ENCODE measurements around the gene AMIGO1. TPM values are rescaled to one million over a fixed set of nuclear protein-coding genes. Genes with fewer than 3 reads are reported as not detected.

The AMIGO1 gene
- total and polyA plus RNA-seq, 10 of the 15 experiments (the other 5 are each of a cell fraction or from before 2014, with no cell fraction given) = 0.02 to 0.28 (median 0.08) TPM; not detected in 1

DNA sequence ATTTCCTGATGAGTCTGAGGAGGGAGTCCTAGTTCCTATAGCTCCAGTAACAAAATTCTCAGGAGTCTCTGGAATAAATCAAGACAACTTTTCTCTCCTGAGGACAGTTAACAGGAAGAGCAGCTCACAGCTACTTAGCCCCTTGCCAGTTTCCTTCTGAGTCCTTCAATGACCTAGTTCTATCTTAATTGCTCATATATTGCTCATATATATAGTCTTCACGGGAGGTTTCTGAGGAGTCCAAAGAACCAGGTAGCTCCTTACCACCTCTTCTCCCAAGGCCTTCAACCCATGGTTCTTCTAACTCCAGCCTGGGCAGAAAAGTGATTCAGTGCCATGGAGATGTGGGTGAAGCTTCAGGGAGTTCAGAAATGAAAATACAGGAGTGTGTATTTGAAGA is 4.6 kb downstream of the AMIGO1 start:
- Histone ChIP-seq H3K4me2 (ENCODE audit: control insufficient read depth, insufficient read depth) (no peak overlapping the region), H4K20me1 (ENCODE audit: control insufficient read depth, insufficient read depth) (peaks cover 2% of the 10 kb centered on the region; the same call in 1 of the 2 replicates), H3K27ac (ENCODE audit: control insufficient read depth, insufficient read depth) (no peak overlapping the region), H3K4me1 (ENCODE audit: control insufficient read depth, insufficient read depth, low read length) (0 out of 2 replicates have a peak, but pooled peaks cover 2% of the 10 kb centered on the region), H3K9me3 (replicated peaks; ENCODE audit: control insufficient read depth, insufficient read depth, low read length) (no peaks in the 10 kb centered on the region), H3K4me3 (no peak overlapping the region), H3K27me3 (replicated peaks in 1 of 2; ENCODE audit: control insufficient read depth in 2 of 2, insufficient read depth in 2 of 2, low read length in 1 of 2) (no peaks in the 10 kb centered on the region), H3K9ac (ENCODE audit: control insufficient read depth, insufficient read depth, low read length) (no peak overlapping the region), H3K79me2 (ENCODE audit: control insufficient read depth, insufficient read depth, low read length) (no peaks in the 10 kb centered on the region), H2AFZ (ENCODE audit: control insufficient read depth, low read depth, low read length) (no peak overlapping the region), H3K36me3 (ENCODE audit: control insufficient read depth in 2 of 2, insufficient read depth in 2 of 2, low read length in 1 of 2) (peaks cover 0 to 8% of the 10 kb centered on the region in 2 experiments; a peak in 1 of 4 replicates)
- RAD21 ChIA-PET (ENCODE audit: unreplicated experiment) = interaction anchor here (5.7 kb wide), 1 partner anchor 25 kb away, joined by 47 read pairs; no protein-coding TSS in a partner anchor
- BruUV-seq (replicated peaks) = no TSS peak
- ATAC-seq (no peak), DNase-seq (ENCODE audit: low read depth, low spot score) (no peak), FAIRE-seq (no peak)
- intact Hi-C loops (cut with micrococcal nuclease; ENCODE audit: unreplicated experiment) = no loop called here
- in situ Hi-C loops (cut with MboI) = no loop called here
- CTCF ChIA-PET = interaction anchor here (1.1 to 26.7 kb wide), 4 partner anchors 9 to 135 kb away, joined by 3 to 1280 read pairs (median 122); partner anchors contain the start of genes CYB561D1 and GPR61
- WGBS (ENCODE audit: insufficient coverage, insufficient replicate concordance, low lambda C conversion rate, missing lambda C conversion rate) = 0% methylated on average over 1 of the region's 1 CpG
- TF ChIP-seq TBL1XR1 (IDR thresholded peaks at IDR 0.05; ENCODE audit: low read depth, low read length) = no peak
- no peak for TF ChIP-seq CEBPB (IDR thresholded peaks at IDR 0.05; ENCODE audit: borderline replicate concordance in 1 of 2, low read depth in 2 of 2, low read length in 2 of 2)
- TF ChIP-seq POLR2AphosphoS2 (IDR thresholded peaks at IDR 0.05; ENCODE audit: low read depth, low read length) = no peak
- no peak for TF ChIP-seq CEBPZ (IDR thresholded peaks at IDR 0.05; ENCODE audit: low read depth, low read length)
- TF ChIP-seq ZSCAN29 (IDR thresholded peaks at IDR 0.05) = no peak
- no peak for TF ChIP-seq PAX8 (IDR thresholded peaks at IDR 0.05)
- TF ChIP-seq RUNX3 (IDR thresholded peaks at IDR 0.05; ENCODE audit: low read length) = no peak
- no peak for TF ChIP-seq KDM1A (IDR thresholded peaks at IDR 0.05; ENCODE audit: borderline replicate concordance)
- TF ChIP-seq NFYB (IDR thresholded peaks at IDR 0.05; ENCODE audit: insufficient read depth, low read depth, low read length) = no peak
- POLR2A ChIA-PET = interaction anchor here (1.0 to 1.2 kb wide), 3 partner anchors 11 to 25 kb away, joined by 3 to 4 read pairs (median 4); partner anchors contain the start of gene CYB561D1
- SMC1A ChIA-PET (ENCODE audit: uncharacterized antibody, unreplicated experiment) = interaction anchor here (0.8 to 15.8 kb wide), 5 partner anchors 8 to 23 kb away, joined by 3 to 205 read pairs (median 5); partner anchors contain the start of gene CYB561D1
